Measurements from ENCODE around the gene URB1.
"Not testable (repeated sequence)": the region's sequence is repeated elsewhere in the genome, so short reads cannot be mapped to it uniquely, and the experiment has no call there.

URB1 gene

GRCh38 chr21:32370998-32371766 lies 21.6 kb downstream of the URB1 start:
- DNase-seq (ENCODE audit: low read depth in 3 of 3): no peak

- DNase-seq (ENCODE audit: low read depth in 3 of 3): not testable (repeated sequence)
Observed at GRCh38 chr21:32368961-32369360, 23.9 kb downstream of the URB1 start.

DNA sequence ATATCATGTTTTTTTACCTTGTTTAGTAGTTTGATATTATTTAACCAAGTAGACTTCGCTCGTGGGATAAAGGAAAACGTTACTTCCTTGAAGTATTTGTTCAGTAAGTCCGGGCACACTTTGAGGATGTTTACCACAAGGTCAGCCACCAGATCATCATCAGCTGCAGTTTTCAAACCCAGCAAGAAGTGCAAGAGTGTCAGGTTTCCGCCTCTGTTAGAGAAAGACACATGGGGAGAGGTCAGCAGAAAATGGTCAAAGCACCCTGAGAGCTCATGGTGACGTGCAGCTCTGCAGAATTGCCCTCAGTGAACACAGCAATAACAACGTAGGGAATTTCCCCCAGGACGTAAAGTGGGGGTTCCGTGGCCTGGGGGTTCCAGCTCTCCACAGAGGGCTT lies 24.4 kb downstream of the URB1 start:
- DNase-seq (ENCODE audit: low read depth in 3 of 3): no peak

DNA sequence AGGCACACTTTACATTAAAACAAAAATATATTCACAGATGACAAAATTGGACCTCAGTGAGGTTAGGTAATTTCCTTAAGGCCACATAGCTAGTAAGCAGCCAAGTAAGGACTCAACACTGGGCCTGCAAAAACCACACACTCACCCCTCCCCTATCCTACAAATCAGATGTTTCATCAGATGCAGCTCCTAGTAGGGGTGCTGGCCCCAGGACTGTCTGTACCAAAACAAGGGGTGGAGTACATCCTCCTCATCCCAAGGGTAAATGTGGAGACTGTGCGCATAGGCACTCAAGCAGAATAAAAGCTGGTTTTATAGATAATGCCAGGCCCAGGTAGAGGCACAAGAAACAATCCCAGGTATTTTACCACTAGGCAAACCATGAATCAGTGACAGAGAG lies 25.7 kb downstream of the URB1 start:
- DNase-seq (ENCODE audit: low read depth in 3 of 3): no peak

GRCh38 chr21:32366191-32366590 lies 26.6 kb downstream of the URB1 start:
- no peak for DNase-seq (ENCODE audit: low read depth in 3 of 3)

DNA sequence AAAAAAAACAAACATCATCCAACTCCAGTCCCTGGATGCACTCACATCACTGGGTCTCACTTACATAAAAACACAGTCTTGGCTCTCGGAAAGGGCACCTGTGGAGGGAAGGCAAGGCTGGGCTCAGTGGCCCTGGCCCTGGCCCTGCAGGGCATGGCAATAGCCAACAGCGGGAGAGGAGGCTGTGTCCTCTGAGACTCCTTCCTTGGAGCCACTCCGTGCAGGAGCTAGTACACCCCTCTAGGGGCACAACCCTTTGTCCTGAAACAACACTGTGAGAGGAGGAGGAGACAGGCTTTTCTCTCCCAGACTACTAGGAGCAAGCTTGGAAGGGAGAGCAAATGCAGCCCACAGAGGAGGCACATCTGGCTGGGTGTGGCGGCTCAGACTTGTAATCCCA lies 28.0 kb downstream of the URB1 start:
- DNase-seq (ENCODE audit: low read depth in 3 of 3): no peak

- DNase-seq (ENCODE audit: low read depth in 3 of 3): no peak
Observed at GRCh38 chr21:32364387-32364786, 28.4 kb downstream of the URB1 start.

- no peak for DNase-seq (ENCODE audit: low read depth in 3 of 3)
Observed at GRCh38 chr21:32360401-32360975, 32.3 kb downstream of the URB1 start.

GRCh38 chr21:32359719-32360260 lies 33.0 kb downstream of the URB1 start:
- no peak for DNase-seq (ENCODE audit: low read depth in 3 of 3)

DNA sequence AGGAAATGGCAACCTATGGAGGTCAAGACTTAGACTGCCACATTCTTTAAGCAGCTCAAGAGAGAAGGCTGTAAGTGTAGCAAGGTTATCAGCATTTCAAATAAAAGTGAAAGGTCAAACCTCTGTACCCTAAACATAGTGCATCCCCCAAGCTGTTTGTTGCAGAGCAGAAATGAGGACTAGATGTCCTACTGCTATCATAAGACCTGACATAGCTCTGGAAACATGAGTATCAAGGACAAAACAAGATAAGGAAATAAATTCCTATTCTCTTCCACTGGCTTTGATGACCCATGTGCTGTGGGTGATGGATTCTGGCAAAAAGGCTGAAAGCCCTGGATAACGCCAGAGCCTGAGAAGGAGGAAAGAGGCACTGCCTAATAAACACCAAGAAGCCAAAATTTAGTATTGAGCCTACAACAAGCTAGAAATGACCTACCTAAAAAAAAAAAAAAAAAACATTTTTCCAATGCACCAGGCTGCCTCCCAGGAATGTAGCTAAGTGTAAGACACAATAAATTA lies 35.9 kb downstream of the URB1 start:
- DNase-seq (ENCODE audit: low read depth in 3 of 3): no peak

DNA sequence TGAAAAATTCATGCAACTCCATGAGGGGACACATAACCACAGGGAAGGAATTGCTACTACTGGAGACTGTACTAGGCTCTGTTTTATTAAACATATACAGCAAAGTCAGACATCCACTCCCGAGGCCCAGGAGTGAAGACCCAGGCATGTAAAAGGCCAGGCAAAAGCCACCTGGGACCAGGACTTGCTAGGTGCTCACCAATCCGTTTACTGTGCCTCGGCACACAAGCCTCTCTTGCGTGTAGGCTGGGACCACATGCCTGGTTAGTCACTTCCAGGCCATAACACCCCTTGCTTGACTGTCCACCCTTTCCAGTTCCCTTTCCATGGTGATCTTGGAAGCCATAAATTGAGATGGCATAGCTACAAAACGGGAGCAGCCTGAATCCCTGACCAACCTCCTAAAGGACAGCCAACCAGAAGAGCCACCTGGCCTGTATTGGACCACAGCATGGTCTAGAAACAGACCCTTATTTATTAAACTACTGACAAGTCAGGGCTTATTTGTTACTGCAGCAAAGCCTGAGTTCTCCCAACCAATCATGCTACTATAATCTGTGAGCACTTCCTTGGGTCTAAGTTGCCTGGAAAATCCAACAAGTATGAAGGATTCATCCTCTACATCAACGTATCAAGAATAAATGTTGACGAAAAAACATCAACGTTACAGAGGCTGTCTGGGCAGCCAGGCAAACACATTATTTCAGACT lies 39.7 kb downstream of the URB1 start:
- DNase-seq (ENCODE audit: low read depth in 3 of 3): no peak

- DNase-seq (ENCODE audit: low read depth in 3 of 3): no peak
Observed at GRCh38 chr21:32352526-32352925, 40.3 kb downstream of the URB1 start.

GRCh38 chr21:32351428-32351827 lies 41.4 kb downstream of the URB1 start:
- no peak for DNase-seq (ENCODE audit: low read depth in 3 of 3)

DNA sequence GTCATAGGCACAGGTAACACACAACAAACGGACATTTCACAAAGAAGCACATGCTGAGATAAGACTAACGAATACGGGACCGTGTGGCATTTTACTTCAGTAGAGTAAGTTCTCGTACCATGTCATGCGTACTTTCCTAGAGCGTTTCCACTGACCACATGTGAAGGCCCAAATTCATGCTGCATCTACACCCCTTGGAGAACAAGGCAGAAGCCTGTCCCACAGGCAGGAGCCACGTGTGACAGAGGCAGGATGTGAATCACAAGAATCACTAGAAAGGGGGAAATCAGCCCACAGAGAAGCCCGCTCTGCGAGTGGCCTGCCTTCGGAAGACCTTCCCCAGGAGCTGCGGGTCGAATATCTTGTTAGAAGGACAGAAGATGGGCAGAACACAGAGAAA lies 41.8 kb downstream of the URB1 start:
- no peak for DNase-seq (ENCODE audit: low read depth in 3 of 3)

- DNase-seq (ENCODE audit: low read depth in 3 of 3): no peak
Observed at GRCh38 chr21:32350211-32350980, 42.4 kb downstream of the URB1 start.

- DNase-seq (ENCODE audit: low read depth in 3 of 3): no peak
Observed at GRCh38 chr21:32349333-32349944, 43.4 kb downstream of the URB1 start.

- no peak for DNase-seq (ENCODE audit: low read depth in 3 of 3)
Observed at GRCh38 chr21:32348604-32349332, 44.0 kb downstream of the URB1 start.

DNA sequence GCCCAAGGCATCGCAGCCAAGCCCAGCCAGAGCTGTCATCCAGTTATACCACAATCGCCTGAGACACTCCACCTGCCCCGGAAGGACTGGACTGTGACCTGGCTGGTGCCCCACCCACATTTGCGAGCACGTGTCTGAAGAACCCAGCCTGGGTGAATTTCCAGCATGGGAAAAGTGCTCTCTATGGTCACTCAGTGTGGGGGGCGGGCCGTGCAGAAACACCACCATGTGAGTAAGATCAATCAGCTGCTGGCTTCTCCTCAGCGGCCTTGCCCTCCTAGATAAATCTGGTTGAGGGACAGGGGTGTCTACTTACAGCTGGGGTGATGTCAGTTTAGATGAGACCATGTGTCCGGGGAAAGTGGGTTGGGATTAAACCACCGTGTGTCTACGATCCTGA lies 44.8 kb downstream of the URB1 start:
- DNase-seq (ENCODE audit: low read depth in 3 of 3): no peak

- no peak for DNase-seq (ENCODE audit: low read depth in 3 of 3)
Observed at GRCh38 chr21:32347351-32347750, 45.5 kb downstream of the URB1 start.

DNA sequence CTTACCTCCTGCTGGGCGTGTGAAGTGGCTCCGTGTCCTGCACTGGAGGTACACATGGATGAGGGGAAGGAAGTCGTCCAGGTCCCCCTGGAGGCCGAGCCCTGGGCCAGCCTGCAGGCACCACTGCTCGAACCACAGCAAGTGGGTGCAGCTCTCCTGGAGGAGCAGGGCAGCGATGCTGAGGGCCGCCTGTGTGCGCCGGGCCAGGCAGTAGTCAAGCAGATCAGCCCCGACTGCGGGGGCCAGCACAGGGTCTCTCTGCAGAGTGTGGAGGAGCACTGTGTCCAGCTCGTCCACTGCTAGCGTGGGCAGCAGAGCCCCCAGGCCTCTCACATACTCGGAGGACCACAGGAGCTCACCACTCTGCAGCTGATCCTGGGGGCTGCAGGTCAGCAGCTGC lies 45.9 kb downstream of the URB1 start:
- DNase-seq (ENCODE audit: low read depth in 3 of 3): no peak
